ENCODE results near the gene TUBGCP3. TPM values are rescaled to one million over a fixed set of nuclear protein-coding genes. Genes with fewer than 3 reads are reported as not detected.

Gene TUBGCP3
- total RNA-seq, 2 experiments from 2014 or later, result 19.4 to 36.2 TPM

DNA sequence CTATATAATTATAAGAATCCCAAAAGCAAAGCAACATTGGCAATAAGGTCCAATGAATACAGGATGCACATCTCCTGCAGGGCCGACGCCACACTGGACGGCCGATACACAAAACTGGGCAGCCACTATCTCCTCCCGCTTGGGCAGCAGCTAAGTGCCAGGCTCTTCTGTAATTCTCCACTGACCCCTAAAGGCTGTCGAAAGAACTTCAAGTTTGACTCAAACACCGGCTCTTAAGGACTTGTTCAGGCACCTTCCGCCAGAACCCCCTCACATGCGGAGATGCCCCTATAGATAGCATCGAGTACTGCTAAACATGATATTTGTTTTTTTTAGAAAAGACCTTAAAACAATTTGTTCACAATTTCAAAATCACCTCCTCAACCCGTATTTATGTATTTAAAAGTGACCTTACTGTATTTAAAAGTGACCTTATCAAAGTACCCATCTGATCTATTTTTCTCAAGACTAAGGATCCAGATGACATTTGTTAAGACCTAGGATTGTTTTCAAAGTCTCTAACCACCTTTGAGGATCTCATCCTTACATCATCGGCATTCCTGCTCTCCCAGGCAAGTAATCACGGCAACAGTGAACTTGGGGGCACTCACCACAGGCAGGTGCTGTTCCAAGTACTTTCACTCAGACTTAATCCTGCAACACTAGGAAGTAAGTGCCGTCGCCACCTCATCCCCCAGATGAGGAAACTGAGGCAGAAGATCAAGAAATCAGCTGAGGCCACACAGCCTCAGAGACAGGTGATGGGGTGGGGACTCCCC, 77.8 kb downstream of the TUBGCP3 start:
- ChIA-PET POLR2A (no interaction called here), CTCF (ENCODE audit: unreplicated experiment) (no interaction called here)
- H3K4me2 ChIP-seq (ENCODE audit: low read length), result no peak overlapping the region
- TF ChIP-seq EZH2phosphoT487 (IDR thresholded peaks at IDR 0.05; ENCODE audit: borderline replicate concordance, low read depth, low read length), result no peak
- TF ChIP-seq, protein P1, sequence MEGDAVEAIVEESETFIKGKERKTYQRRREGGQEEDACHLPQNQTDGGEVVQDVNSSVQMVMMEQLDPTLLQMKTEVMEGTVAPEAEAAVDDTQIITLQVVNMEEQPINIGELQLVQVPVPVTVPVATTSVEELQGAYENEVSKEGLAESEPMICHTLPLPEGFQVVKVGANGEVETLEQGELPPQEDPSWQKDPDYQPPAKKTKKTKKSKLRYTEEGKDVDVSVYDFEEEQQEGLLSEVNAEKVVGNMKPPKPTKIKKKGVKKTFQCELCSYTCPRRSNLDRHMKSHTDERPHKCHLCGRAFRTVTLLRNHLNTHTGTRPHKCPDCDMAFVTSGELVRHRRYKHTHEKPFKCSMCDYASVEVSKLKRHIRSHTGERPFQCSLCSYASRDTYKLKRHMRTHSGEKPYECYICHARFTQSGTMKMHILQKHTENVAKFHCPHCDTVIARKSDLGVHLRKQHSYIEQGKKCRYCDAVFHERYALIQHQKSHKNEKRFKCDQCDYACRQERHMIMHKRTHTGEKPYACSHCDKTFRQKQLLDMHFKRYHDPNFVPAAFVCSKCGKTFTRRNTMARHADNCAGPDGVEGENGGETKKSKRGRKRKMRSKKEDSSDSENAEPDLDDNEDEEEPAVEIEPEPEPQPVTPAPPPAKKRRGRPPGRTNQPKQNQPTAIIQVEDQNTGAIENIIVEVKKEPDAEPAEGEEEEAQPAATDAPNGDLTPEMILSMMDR (conservative IDR thresholded peaks at IDR 0.05; ENCODE audit: low read length), result peak; percentile 57
- BruUV-seq (replicated peaks), result no TSS peak
- peaks cover 23% of the 10 kb centered on the region; the same call in 1 of the 2 replicates for H3K36me3 ChIP-seq (ENCODE audit: insufficient read depth, low read length)
- no peak overlapping the region for H2AFZ ChIP-seq (ENCODE audit: low read length)
- no peaks in the 10 kb centered on the region for H3K9me2 ChIP-seq (ENCODE audit: insufficient read depth, low read length)
- H3K79me2 ChIP-seq (ENCODE audit: insufficient read depth, low read depth, low read length), result no peaks in the 10 kb centered on the region
- no peaks in the 10 kb centered on the region for H3K9me3 ChIP-seq (ENCODE audit: low read length)
- H4K20me1 ChIP-seq (ENCODE audit: insufficient read depth, low read length), result no peaks in the 10 kb centered on the region
- H3K27ac ChIP-seq (ENCODE audit: low read depth, low read length, poor library complexity, severe bottlenecking), result no peak overlapping the region
- peak; percentile 24 for DNase-seq (ENCODE audit: low spot score)
- intact Hi-C loops (cut with micrococcal nuclease; ENCODE audit: unreplicated experiment), result no loop called here
- H3K4me3 ChIP-seq (ENCODE audit: low read depth, low read length, poor library complexity, severe bottlenecking), result no peak overlapping the region
- no peaks in the 10 kb centered on the region for H3K4me1 ChIP-seq (ENCODE audit: insufficient read depth, low read length, poor library complexity, severe bottlenecking)

GRCh38 chr13:112509190-112509589, 78.8 kb downstream of the TUBGCP3 start:
- Histone ChIP-seq H3K4me2 (ENCODE audit: low read length) (no peak overlapping the region), H3K36me3 (ENCODE audit: insufficient read depth, low read length) (peaks cover 25% of the 10 kb centered on the region; the same call in 1 of the 2 replicates), H3K9me2 (ENCODE audit: insufficient read depth, low read length) (no peaks in the 10 kb centered on the region), H3K27ac (ENCODE audit: low read depth, low read length, poor library complexity, severe bottlenecking) (no peak overlapping the region), H3K4me3 (ENCODE audit: low read depth, low read length, poor library complexity, severe bottlenecking) (no peak overlapping the region), H3K4me1 (ENCODE audit: insufficient read depth, low read length, poor library complexity, severe bottlenecking) (no peaks in the 10 kb centered on the region), H2AFZ (ENCODE audit: low read length) (no peak overlapping the region), H4K20me1 (ENCODE audit: insufficient read depth, low read length) (no peaks in the 10 kb centered on the region), H3K9me3 (ENCODE audit: low read length) (no peaks in the 10 kb centered on the region), H3K79me2 (ENCODE audit: insufficient read depth, low read depth, low read length) (no peaks in the 10 kb centered on the region)
- DNase-seq (ENCODE audit: low spot score), result no peak
- TF ChIP-seq, protein P1 (conservative IDR thresholded peaks at IDR 0.05; ENCODE audit: low read length), result no peak
- ChIA-PET CTCF (ENCODE audit: unreplicated experiment) (no interaction called here), POLR2A (no interaction called here)
- intact Hi-C loops (cut with micrococcal nuclease; ENCODE audit: unreplicated experiment), result no loop called here
- BruUV-seq (replicated peaks), result no TSS peak

- TF ChIP-seq, protein P1 (conservative IDR thresholded peaks at IDR 0.05; ENCODE audit: low read length), result no peak
- no peak for TF ChIP-seq EZH2phosphoT487 (IDR thresholded peaks at IDR 0.05; ENCODE audit: borderline replicate concordance, low read depth, low read length)
- H3K4me3 ChIP-seq (ENCODE audit: low read depth, low read length, poor library complexity, severe bottlenecking), result no peak overlapping the region
- no peaks in the 10 kb centered on the region for H4K20me1 ChIP-seq (ENCODE audit: insufficient read depth, low read length)
- H3K36me3 ChIP-seq (ENCODE audit: insufficient read depth, low read length), result peaks cover 35% of the 10 kb centered on the region; the same call in 1 of the 2 replicates
- H3K79me2 ChIP-seq (ENCODE audit: insufficient read depth, low read depth, low read length), result no peaks in the 10 kb centered on the region
- no peak for DNase-seq (ENCODE audit: low spot score)
- BruUV-seq (replicated peaks), result no TSS peak
- intact Hi-C loops (cut with micrococcal nuclease; ENCODE audit: unreplicated experiment), result no loop called here
- H3K9me3 ChIP-seq (ENCODE audit: low read length), result no peaks in the 10 kb centered on the region
- H3K4me1 ChIP-seq (ENCODE audit: insufficient read depth, low read length, poor library complexity, severe bottlenecking), result no peaks in the 10 kb centered on the region
- no peak overlapping the region for H3K27ac ChIP-seq (ENCODE audit: low read depth, low read length, poor library complexity, severe bottlenecking)
- CTCF ChIA-PET (ENCODE audit: unreplicated experiment), result no interaction called here
- POLR2A ChIA-PET, result no interaction called here
- no peaks in the 10 kb centered on the region for H3K9me2 ChIP-seq (ENCODE audit: insufficient read depth, low read length)
- no peak overlapping the region for H3K4me2 ChIP-seq (ENCODE audit: low read length)
- H2AFZ ChIP-seq (ENCODE audit: low read length), result no peak overlapping the region
Measured at GRCh38 chr13:112506046-112506445, 81.9 kb downstream of the TUBGCP3 start.

Measured in OCI-LY7 (cell line).